ENCODE data around the gene CDH23.

Gene CDH23

DNA sequence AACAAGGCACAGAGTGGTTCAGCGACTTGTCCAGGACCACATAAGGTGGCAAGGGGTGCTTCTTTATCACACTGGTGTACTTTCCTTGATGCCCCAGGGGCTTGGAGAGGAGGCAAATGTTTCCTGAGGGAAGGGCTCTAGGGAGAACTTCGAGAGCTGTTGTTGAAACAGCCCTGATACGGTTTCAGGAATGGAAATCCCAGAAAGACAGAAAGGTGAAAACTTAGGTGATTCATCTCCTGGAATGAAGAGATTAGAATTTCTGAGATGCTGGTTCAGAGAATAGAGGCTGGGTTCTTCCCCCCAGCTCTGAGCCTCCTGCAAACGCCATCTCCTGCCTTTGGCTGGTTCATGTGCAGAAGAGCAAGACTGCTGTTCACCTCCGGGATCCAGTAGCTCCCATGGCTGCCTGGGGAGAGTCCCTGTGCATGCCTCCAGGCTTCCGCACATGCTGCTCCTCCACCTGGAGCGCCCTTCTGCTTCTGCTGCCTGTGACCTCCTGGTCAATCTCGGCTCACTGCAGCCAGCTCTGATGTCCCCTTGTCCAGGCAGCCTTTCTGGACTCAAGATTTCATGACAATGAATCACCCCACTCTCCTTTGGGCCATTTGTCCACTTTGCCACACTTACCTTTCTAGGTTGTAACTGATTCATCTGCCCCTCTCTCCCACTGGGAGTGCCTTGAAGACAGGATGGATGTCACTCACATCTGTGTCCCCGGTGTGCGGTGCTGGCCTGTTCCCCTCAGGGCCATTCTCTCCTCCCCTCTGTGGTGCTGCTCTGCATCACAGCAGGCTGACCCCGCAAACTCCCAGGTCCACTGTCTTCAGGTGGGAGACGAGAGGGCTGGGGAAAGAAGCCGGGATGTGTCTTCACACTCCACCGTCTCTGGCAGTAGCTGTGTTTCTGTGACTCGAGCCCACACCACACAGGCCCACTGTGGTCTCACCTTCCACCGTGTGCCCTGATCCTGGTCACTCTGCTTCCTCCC is 3.6 kb upstream of the CDH23 start:
- Histone ChIP-seq H3K4me3 (ENCODE audit: low read depth, low read length) (no peak overlapping the region), H3K9me3 (ENCODE audit: control insufficient read depth, insufficient read depth, low read depth, low read length) (no peaks in the 10 kb centered on the region), H3K4me1 (ENCODE audit: control insufficient read depth, insufficient read depth, low read length) (peaks cover 17% of the 10 kb centered on the region), H3K27ac (ENCODE audit: low read depth, low read length) (no peak overlapping the region), H3K9ac (ENCODE audit: low read length) (no peak overlapping the region), H3K36me3 (ENCODE audit: control insufficient read depth, insufficient read depth, low read length) (no peaks in the 10 kb centered on the region), H3K27me3 (ENCODE audit: control insufficient read depth, insufficient read depth, low read length) (peaks cover 61% of the 10 kb centered on the region)

DNA sequence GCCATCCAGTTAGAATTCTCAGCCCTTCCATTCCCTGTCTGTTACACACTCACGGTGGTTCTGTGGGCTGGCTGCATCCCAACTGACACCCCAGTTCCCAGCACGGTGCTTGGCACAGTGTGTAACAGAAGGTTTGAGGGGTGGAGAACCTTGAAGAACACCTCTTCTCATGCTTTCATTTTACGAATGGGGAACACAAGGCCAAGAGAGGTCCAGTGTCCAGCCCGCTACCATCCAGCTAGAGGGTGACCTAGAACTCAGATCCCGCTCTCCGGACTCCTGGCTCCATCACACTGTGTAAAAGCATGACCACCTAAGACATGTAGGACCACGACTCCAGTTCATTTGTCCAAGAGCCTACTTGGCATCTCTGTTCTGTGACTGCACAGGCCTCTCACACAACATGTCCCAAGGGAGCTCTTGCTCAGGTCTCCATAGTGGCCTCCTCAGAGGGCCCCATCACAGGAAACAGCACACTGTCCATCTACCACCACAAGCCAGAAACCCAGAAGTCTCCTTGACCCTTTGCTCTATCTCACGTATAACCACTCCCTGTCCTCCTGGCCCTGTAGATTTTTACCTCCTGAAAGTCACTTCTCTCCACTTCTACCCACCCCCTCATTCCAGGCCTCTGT is 2.8 kb upstream of the CDH23 start:
- Histone ChIP-seq H3K27ac (ENCODE audit: low read depth, low read length) (no peak overlapping the region), H3K4me3 (ENCODE audit: low read depth, low read length) (no peak overlapping the region), H3K9me3 (ENCODE audit: control insufficient read depth, insufficient read depth, low read depth, low read length) (no peaks in the 10 kb centered on the region), H3K9ac (ENCODE audit: low read length) (no peak overlapping the region), H3K4me1 (ENCODE audit: control insufficient read depth, insufficient read depth, low read length) (peaks cover 24% of the 10 kb centered on the region), H3K36me3 (ENCODE audit: control insufficient read depth, insufficient read depth, low read length) (no peaks in the 10 kb centered on the region), H3K27me3 (ENCODE audit: control insufficient read depth, insufficient read depth, low read length) (peaks cover 70% of the 10 kb centered on the region)

DNA sequence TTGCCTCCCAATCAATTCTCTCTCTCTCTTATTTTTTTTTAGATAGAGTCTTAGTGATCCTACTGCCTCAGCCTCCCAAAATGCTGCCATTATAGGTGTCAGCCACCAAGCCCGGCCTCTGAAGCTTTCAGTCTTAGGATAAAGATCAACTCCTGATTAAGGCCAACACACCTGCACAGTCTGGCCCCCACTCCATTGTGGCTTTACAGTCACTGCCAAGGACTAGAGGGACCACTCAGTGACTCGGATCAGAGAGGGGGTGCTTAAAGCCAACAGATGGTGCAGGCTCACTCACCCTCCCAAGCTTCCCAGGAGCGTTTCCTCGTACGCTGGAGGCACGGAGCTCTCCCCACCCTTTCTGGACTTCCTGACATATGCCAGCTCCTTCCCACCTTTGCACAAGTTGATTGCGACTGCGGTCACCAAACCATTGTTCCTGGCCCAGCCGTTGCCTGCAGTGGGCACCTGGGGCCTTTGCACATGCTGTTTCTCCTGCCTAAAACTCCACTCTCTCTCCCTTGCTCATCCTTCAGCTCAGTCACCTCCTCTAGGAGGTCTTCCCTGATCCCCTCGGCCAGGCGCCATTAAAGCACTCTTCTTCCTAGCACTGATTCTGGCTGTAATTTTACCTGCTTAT is 1.7 kb upstream of the CDH23 start:
- peaks cover 81% of the 10 kb centered on the region for H3K27me3 ChIP-seq (ENCODE audit: control insufficient read depth, insufficient read depth, low read length)

DNA sequence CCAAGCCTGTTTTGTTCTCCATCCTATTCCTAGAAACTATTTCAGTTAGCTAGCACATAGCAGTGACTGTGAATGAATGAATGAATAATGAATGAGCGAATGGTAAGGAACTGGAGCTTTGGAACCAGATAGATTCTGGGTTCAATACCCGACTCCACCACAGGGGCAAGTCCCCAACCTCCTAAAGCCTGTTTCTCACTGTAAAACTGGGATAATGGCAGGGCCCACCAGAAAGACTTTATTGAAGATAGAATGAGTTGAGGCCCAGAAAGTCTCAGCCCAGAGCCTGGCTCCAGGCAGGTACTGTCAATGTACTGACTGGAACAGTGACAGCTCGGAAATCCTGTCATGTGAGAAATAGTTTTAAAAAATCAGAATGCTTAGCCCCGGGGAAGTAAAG is 1.1 kb upstream of the CDH23 start:
- Histone ChIP-seq H3K9me3 (ENCODE audit: control insufficient read depth, insufficient read depth, low read depth, low read length) (no peaks in the 10 kb centered on the region), H3K27ac (ENCODE audit: low read depth, low read length) (no peak overlapping the region), H3K27me3 (ENCODE audit: control insufficient read depth, insufficient read depth, low read length) (peaks cover 82% of the 10 kb centered on the region), H3K9ac (ENCODE audit: low read length) (no peak overlapping the region), H3K36me3 (ENCODE audit: control insufficient read depth, insufficient read depth, low read length) (no peaks in the 10 kb centered on the region), H3K4me1 (ENCODE audit: control insufficient read depth, insufficient read depth, low read length) (peaks cover 29% of the 10 kb centered on the region), H3K4me3 (ENCODE audit: low read depth, low read length) (peak overlapping the region; percentile 76; the same call in 1 of the 2 replicates)

More for the DNA sequence above, 1.7 kb upstream of the CDH23 start:
- no peaks in the 10 kb centered on the region for H3K9me3 ChIP-seq (ENCODE audit: control insufficient read depth, insufficient read depth, low read depth, low read length)
- H3K9ac ChIP-seq (ENCODE audit: low read length): no peak overlapping the region
- H3K27ac ChIP-seq (ENCODE audit: low read depth, low read length): no peak overlapping the region
- no peak overlapping the region for H3K4me3 ChIP-seq (ENCODE audit: low read depth, low read length)
- peaks cover 32% of the 10 kb centered on the region for H3K4me1 ChIP-seq (ENCODE audit: control insufficient read depth, insufficient read depth, low read length)
- no peaks in the 10 kb centered on the region for H3K36me3 ChIP-seq (ENCODE audit: control insufficient read depth, insufficient read depth, low read length)

DNA sequence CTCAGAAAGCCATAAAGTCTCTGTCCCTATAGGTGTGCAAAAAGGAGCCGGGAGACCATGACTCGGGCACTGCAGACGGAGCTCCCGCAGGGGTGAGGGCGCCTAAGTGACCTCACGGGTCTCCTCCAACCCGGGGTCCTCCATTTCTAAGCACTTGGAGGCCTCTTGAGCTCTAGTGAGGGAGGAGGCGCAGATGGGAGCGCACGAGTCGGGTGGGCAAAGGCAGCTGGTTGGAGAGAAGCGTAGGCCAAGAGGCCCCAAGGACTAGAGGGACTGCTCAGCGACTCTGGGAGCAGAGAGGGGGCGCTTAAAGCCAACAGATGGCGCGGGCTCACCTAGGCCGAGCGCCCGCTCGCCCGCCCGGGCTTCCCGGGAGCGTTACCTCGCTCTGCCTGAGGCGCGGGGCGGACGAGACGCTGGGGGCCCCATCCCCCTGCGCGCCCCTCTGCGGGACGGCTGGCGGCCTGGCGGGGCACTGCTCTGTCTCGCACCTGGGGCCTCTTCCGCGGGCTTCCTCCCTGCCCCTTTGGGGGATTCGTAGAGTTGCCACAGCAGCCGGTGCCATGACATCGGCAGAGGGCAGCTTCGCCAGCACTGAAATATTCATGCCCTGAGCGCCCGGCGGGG is 523 bp upstream of the CDH23 start:
- Histone ChIP-seq H3K27ac (ENCODE audit: low read depth, low read length) (no peak overlapping the region), H3K9ac (ENCODE audit: low read length) (peak overlapping the region; percentile 48), H3K9me3 (ENCODE audit: control insufficient read depth, insufficient read depth, low read depth, low read length) (no peaks in the 10 kb centered on the region), H3K27me3 (ENCODE audit: control insufficient read depth, insufficient read depth, low read length) (peaks cover 78% of the 10 kb centered on the region), H3K4me1 (ENCODE audit: control insufficient read depth, insufficient read depth, low read length) (peaks cover 23% of the 10 kb centered on the region), H3K36me3 (ENCODE audit: control insufficient read depth, insufficient read depth, low read length) (no peaks in the 10 kb centered on the region), H3K4me3 (ENCODE audit: low read depth, low read length) (peak overlapping the region; percentile 76)

DNA sequence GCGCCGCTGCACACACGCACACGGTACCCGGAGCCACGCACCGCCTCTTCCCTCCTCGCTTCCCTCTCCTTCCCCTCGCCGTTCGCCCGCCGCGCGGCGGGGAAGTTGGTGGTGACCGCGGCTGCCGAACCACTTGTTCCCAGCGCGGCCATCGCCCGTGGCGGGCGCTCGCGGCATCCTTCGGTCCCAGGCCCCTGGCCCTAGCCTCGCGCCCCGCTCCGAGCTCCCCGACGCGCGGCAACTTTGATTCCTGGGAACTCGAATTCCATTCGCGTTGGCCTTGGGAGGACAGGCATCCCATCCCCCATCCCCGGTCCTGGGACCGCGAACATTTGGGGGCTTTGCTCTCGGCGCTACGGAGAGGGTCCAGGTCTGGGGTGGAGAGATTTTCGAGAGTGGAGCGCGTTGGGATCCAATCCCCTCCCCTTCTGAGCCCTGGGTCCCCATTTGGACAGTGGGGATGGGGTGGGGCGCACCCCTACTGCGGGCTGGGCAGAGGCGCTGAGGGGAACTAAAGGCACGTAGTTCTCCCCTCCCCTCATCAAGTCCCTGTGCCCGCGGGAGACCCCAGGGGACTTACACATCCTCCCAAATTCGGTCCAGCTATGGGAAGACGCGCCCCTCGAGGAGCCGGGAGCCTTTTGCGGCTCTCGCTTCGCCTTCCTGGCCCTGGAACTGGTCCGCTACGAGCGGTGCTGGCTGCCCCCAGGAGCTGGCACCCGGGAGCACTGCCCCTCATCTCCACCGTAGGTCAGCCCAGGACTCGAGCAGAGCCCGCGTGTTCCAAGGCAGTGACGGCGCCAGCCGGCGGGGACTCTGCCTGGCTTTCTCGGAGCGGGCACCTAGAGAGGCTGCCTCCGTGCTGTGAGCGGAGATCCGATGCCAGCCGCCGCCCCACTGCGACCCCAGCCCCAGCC is 834 bp downstream of the CDH23 start:
- Histone ChIP-seq H3K27ac (ENCODE audit: low read depth, low read length) (no peak overlapping the region), H3K9ac (ENCODE audit: low read length) (peak overlapping the region; percentile 51), H3K27me3 (ENCODE audit: control insufficient read depth, insufficient read depth, low read length) (peaks cover 66% of the 10 kb centered on the region), H3K36me3 (ENCODE audit: control insufficient read depth, insufficient read depth, low read length) (no peaks in the 10 kb centered on the region), H3K9me3 (ENCODE audit: control insufficient read depth, insufficient read depth, low read depth, low read length) (no peaks in the 10 kb centered on the region), H3K4me1 (ENCODE audit: control insufficient read depth, insufficient read depth, low read length) (peaks cover 23% of the 10 kb centered on the region), H3K4me3 (ENCODE audit: low read depth, low read length) (peak overlapping the region; percentile 56)

DNA sequence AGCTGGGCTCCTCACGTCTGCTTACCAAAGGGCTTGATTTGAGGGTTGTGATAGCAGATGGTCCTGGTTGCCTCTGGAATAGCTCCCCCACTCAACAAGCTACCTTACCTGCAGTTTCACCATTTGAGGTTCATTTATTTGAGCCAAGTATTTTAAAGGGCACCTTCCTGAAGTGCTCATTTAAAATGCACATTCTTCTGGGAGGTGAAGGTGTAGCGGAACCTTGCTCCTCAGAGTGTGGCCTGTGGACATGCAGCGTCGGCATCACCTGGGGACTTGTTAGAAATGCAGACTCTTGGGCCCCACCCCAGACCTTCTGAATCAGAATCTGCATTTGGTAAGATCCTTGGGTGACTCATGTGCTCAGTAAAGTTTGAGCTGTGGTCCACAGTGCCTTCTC is 2.3 kb downstream of the CDH23 start:
- Histone ChIP-seq H3K27ac (ENCODE audit: low read depth, low read length) (no peak overlapping the region), H3K27me3 (ENCODE audit: control insufficient read depth, insufficient read depth, low read length) (peaks cover 55% of the 10 kb centered on the region), H3K4me1 (ENCODE audit: control insufficient read depth, insufficient read depth, low read length) (peaks cover 23% of the 10 kb centered on the region), H3K4me3 (ENCODE audit: low read depth, low read length) (no peak overlapping the region), H3K9ac (ENCODE audit: low read length) (no peak overlapping the region), H3K36me3 (ENCODE audit: control insufficient read depth, insufficient read depth, low read length) (no peaks in the 10 kb centered on the region), H3K9me3 (ENCODE audit: control insufficient read depth, insufficient read depth, low read depth, low read length) (no peaks in the 10 kb centered on the region)

DNA sequence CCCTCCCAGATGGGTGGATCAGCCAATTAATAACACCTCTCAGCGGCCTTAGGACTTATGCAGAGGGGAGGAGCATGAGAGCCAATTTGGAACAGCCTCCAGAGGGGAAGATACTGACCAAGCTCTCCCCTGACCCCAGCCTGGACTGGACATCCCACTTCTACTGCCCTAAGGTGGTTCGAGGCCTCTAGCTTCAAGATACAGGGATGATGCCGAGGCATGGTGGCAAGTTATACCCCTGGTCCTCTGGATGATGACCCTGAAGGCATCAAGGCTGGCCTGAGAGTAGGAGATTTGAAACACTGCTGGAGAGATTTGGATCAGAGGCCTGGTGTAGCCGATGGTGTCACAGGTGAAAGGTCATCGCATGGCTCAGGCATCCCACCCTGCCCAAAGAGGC is 3.2 kb downstream of the CDH23 start:
- Histone ChIP-seq H3K4me3 (ENCODE audit: low read depth, low read length) (no peak overlapping the region), H3K27me3 (ENCODE audit: control insufficient read depth, insufficient read depth, low read length) (peaks cover 50% of the 10 kb centered on the region), H3K27ac (ENCODE audit: low read depth, low read length) (no peak overlapping the region), H3K4me1 (ENCODE audit: control insufficient read depth, insufficient read depth, low read length) (peaks cover 27% of the 10 kb centered on the region), H3K9me3 (ENCODE audit: control insufficient read depth, insufficient read depth, low read depth, low read length) (no peaks in the 10 kb centered on the region), H3K36me3 (ENCODE audit: control insufficient read depth, insufficient read depth, low read length) (no peaks in the 10 kb centered on the region), H3K9ac (ENCODE audit: low read length) (no peak overlapping the region)

DNA sequence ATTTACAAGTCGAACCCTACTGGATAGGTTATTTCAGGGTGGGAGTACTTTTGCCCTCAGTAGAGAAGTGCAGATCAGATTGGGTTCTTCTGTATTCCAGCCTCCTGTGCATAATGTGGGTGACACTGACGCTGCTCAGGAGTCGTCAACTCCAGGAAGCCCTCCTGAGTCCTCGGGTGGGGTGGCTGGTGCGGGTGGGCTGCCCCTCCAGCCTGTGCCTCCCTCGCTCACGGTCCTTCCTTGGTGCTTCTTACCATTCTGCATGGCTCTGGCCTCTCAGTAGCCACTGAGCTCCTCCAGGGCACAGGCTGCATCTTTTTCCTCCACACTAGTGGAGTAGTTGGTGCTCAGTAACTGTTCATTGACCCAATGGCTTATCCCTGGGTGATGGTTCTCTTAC is 4.3 kb downstream of the CDH23 start:
- no peak overlapping the region for H3K9ac ChIP-seq (ENCODE audit: low read length)

DNA sequence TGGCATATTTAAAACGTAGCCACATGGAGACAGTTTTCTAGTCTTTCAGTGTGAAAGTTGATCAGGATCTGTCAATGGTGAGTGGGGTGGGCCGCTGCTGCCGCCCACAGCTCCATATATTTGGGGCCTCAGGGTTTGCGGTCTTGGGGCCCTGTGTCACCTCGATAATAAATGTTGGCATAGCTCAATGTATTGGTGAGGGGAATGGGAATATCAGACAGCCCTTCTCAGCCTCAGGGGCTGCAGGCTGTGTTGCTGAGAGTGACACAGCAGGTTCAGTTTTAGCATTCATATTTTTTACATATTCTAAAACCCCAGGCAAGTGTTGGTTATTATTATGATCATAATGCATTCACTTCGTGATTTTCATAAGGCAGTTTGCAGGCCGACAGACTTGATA is 5.3 kb downstream of the CDH23 start:
- no peak overlapping the region for H3K9ac ChIP-seq (ENCODE audit: low read length)
- peaks cover 23% of the 10 kb centered on the region for H3K4me1 ChIP-seq (ENCODE audit: control insufficient read depth, insufficient read depth, low read length)
- H3K27ac ChIP-seq (ENCODE audit: low read depth, low read length): no peak overlapping the region
- H3K27me3 ChIP-seq (ENCODE audit: control insufficient read depth, insufficient read depth, low read length): peaks cover 35% of the 10 kb centered on the region
- no peak overlapping the region for H3K4me3 ChIP-seq (ENCODE audit: low read depth, low read length)
- H3K9me3 ChIP-seq (ENCODE audit: control insufficient read depth, insufficient read depth, low read depth, low read length): no peaks in the 10 kb centered on the region
- no peaks in the 10 kb centered on the region for H3K36me3 ChIP-seq (ENCODE audit: control insufficient read depth, insufficient read depth, low read length)

More for the DNA sequence above, 4.3 kb downstream of the CDH23 start:
- no peak overlapping the region for H3K27ac ChIP-seq (ENCODE audit: low read depth, low read length)
- peaks cover 38% of the 10 kb centered on the region for H3K27me3 ChIP-seq (ENCODE audit: control insufficient read depth, insufficient read depth, low read length)
- H3K4me1 ChIP-seq (ENCODE audit: control insufficient read depth, insufficient read depth, low read length): peaks cover 24% of the 10 kb centered on the region
- H3K36me3 ChIP-seq (ENCODE audit: control insufficient read depth, insufficient read depth, low read length): no peaks in the 10 kb centered on the region
- no peak overlapping the region for H3K4me3 ChIP-seq (ENCODE audit: low read depth, low read length)
- no peaks in the 10 kb centered on the region for H3K9me3 ChIP-seq (ENCODE audit: control insufficient read depth, insufficient read depth, low read depth, low read length)
